ENCODE results near the gene NKX6-2.
"Not testable (repeated sequence)": the region's sequence is repeated elsewhere in the genome, so short reads cannot be mapped to it uniquely, and the experiment has no call there.

Gene NKX6-2

GRCh38 chr10:132752378-132752777 is 33.6 kb downstream of the NKX6-2 start:
- DNase-seq = no peak

DNA sequence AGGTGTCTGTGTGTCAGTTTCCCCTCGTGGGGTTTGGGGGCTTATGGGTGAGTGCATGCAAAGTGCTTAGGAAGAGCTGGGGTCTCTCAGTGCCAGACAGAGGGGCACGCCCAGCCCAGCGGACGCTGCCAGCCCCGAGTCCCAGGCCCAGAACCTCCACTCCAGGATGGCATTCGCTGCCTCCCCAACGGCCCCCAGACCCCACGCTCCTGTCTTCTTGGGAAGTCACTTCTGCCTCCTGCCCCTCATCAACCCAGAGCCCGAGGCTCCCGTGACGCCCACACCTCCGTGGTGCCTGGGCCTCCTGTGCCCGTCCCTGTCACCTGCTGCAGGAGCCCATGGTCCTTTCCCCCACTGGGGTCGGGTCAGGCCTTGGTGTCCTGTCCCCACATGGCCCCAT is 35.0 kb downstream of the NKX6-2 start:
- no peak for DNase-seq

DNA sequence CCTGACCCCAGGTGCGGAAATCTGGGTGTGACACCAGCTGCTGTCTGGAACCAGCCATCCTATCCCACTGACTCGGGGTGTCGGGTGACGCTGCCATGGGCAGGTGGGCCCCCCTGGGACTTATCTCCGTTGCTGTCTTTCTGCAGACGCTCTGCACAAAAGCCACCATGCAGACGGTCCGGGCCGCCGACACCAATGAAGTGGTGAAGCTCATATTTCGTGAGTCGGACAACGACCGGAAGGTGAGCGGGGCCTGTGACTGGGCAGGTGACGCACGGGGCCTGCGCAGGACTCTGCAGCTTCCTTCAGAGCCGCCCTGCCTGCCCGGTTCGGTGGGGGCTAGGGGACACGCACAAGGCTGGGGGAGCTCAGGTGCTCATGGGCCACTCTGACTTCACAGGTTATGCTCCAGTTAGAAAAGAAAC is 36.6 kb downstream of the NKX6-2 start:
- no peak for DNase-seq

DNA sequence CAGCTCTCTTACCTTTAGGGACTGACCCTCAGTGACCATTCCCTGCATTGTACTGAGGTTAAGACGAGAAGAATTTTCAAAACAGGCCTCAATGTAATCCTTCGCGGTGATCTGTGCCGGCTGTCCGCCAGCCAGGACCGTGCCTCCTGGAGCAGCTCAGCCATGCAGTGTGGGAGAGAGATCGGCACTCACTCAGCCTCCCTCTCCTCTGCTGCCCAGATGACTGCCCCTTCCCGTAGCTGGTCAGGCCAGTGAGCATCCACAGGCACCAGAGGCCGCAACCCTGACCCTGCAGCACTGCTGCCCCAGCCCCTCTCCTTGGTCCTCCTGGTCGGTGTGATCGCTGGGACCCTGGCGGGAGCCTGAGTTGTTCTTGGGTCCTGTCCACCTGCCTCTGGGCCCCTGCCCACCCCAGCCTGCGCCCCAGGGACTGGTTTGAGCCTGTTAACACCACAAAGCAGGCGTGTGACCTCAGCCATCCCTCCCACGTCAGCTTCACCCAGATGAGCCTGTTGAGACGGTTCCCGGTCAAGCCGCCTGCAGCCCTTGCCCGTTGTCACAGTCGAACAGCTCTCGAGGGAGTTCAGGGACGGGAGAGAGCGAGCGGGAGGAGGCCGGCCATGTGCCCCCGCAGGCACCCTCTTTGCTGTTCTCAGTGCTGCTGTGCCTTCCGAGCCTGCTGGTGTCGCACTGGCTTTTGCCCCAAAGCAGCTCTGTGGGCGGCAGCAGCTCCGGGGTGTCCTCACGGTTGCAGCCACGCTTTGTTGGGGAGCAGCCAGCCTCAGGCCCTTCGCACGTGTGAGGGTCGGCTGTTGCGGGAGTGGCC is 37.2 kb downstream of the NKX6-2 start:
- DNase-seq = no peak

GRCh38 chr10:132748135-132748534 is 37.8 kb downstream of the NKX6-2 start:
- no peak for DNase-seq

GRCh38 chr10:132746801-132747625 is 38.9 kb downstream of the NKX6-2 start:
- no peak for DNase-seq

- no peak for DNase-seq
These were observed 39.6 kb downstream of the NKX6-2 start for GRCh38 chr10:132746386-132746785.

DNA sequence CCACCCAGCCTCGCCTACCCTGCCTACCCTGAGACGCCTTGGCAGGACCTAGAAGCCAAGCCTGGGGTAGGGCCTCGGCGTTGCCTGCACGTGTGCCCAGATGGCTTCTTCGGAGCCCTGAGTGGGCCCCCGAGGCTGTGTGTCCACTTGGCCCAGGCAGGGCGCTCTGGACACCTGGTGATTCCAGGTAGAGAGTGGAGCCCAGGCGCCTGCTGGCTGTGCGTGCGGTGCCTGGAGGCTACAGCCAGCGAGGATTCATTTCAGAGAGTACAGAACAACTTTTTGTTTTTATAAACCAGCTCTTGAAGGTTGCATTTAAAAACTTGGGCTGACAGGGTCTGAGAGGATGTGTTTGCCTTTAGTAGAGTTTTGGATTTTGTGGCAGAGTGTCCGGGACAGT is 40.0 kb downstream of the NKX6-2 start:
- no peak for DNase-seq

- no peak for DNase-seq
These were observed 40.4 kb downstream of the NKX6-2 start for GRCh38 chr10:132745511-132745910.

DNA sequence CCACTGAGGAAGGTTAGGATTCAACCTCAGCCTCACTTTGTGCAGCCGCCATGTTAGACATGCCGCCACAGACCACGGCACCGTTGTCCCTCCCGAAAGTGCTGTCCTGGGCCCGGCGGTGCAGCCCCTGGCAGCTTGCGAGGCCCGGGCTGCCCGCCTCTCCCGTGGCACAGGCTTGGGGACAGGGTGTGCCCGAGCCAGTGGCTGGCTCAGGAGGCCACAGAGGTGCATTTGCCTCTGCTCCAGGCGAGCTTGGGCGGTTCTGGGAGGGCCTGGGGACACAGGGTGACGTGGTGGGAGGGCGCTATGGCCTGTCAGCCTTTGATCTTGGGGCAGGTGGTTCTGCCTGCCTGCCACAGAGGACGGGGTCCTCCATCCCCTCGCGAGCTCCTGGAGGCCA is 41.1 kb downstream of the NKX6-2 start:
- no peak for DNase-seq

DNA sequence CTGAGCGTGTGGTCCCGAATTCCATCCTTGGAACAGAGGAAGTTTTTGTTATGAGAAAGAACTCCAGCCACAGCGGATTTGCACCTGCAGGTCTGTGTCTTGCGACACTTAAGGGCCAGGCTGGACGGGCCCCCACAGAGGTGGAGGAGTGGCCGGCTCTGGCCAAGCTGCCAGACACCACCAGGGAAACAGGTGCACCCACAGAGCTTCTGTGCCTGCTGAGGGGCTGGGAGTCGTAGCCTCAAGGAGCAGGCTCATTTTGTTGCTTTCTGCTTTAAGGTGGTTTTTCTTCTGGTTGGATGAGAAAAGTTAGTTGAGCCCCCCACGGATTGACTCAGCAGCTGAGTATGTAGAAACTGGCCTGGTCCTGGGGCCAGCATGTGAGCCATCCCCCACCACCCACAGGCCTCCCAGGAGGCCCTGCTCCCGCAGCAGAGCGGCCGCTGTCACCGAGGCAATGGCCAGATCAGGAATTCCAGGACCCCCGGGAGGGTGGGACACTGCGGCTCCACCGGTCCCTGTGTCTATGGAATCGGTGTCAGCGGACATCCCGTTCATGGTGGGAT is 41.9 kb downstream of the NKX6-2 start:
- DNase-seq = no peak

GRCh38 chr10:132743196-132743924 is 42.6 kb downstream of the NKX6-2 start:
- not testable (repeated sequence) for DNase-seq

GRCh38 chr10:132742837-132743194 is 43.1 kb downstream of the NKX6-2 start:
- no peak for DNase-seq

DNA sequence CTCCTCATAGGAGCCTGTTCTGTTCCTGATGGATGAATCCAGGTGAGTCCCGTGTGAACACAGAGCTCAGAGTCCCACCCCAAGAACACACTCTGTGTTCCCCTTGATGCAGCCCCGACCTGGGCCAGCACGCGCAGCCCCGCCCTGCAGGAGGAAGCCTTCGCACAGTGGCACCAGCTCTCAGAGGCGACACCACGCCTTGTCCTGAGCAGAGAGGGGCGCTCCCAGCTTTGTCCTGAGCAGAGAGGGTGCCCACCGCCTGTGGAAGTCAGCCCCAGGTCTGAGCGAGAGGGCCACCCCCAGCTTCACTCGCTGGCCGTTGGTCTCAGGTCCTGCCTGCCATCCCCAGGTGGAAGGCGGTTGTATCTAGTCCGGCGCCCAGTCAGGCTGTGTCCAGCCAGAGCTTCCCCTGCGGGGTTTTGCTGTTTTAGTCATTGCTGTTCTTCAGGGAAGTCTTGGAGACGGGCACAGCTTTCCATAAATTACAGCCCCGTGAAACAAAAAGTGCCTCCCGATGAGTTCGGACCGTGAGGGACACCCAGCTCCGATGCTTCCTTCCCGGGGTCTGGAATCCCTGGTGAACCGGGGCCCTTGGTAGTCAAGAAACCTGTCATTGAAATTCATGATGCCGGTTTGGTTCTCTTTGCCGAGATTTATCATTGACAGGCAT is 43.6 kb downstream of the NKX6-2 start:
- DNase-seq = no peak

DNA sequence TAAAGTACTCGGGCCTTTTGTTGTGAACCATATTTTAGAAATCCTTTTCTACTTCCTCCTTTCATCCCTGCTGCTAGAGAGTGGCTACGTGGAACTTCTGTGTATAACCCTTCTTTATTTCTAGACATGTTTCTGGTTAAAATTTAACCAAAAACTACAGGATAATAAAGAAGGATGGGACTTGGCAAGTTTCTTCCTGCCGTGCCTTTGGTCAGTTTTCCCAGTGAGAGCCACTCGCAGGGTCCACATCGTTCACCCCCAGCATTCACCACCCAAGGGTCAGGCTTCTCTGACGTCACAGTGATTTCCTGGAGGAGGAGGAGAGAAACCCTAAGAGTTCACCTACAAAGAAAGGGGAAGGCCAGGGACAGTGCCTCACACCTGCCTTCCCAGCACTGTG is 45.4 kb downstream of the NKX6-2 start:
- DNase-seq = no peak

DNA sequence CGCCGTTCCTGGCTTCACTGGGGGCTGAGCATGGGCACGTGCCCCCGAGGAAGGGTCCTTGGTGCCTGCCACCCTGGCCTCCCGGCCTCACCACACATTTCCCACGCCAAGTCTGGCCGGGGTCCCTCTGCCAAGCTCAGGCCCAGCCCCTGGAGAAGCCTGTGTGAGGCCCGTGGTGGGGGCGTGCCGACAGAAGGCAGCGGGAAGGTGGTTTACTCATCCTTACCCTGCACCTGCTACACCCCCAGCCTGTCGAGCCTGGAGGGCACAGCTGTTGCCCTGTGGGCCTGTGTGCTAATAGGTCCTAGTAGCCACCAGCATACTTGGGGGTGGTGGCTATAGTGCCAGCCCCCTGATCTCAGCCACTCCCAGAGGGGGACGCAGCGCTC is 46.7 kb downstream of the NKX6-2 start:
- no peak for DNase-seq

DNA sequence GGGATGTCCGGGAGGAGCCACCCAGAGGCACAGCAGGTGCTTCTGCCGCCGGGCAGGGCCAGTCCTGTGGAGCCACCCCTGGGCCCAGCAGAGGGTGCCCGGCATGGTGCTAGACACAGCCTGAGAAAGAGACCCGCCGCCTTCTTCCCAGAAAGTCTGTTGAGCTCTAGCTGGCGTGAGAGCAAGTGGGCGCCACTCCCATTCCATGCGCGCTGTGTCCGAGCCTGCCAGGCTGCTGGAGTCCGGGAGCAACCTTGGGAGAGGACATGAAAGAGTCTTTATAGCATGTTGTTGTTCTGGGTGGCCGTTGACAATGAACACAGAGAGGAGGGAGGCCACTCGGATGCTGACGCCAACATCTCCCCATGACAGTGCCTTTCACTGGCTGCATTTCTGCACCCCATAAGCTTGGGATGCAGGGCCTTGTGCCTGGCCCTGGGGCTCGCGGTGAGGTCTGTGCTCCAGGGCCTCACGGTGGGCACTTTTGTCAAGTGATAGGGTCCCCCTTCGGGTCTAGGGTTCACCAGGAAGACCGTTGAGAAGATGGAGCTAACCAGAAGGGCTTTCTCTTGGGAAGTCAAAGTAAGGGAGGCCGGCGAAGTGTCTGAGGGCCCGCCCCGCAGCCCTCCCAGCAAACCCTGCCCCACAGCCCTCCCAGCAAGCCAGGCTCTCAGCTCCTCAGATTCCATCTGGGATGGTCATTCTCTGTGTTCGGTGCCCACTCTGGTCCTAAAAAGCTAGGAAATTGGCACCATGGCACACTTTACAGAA is 47.3 kb downstream of the NKX6-2 start:
- DNase-seq = no peak

DNA sequence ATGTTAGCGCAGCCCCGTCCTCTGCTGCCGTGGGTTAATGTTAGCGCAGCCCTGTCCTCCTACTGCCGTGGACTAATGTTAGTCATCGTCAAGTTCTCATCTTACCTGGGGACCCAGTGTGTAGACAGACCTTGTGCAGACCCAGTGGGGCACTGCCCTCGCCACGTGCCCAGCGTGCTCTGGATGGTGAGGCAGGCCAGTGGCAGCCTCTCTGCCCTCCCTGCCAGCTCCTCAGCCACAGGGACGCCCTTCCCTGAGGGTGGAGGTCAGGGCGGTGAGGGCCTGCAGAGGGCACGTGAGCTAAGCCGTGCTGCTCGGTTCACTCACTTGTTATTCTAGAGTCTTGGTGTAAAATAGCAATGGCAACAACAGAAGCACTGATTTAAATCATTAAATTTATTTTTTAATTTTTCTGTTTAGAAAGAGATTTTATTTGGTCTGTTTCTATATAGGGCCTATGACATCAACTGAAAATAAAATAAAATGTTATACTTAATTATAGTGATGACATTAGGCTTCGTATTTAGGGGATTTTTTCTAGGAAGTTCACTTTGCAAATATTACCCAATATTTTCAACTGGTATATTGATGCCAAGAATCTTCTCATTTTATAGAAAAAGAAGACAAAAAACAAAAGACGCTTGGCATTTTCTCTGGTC is 48.4 kb downstream of the NKX6-2 start:
- no peak for DNase-seq

- DNase-seq = no peak
These were observed 50.0 kb downstream of the NKX6-2 start for GRCh38 chr10:132735923-132736391.

DNA sequence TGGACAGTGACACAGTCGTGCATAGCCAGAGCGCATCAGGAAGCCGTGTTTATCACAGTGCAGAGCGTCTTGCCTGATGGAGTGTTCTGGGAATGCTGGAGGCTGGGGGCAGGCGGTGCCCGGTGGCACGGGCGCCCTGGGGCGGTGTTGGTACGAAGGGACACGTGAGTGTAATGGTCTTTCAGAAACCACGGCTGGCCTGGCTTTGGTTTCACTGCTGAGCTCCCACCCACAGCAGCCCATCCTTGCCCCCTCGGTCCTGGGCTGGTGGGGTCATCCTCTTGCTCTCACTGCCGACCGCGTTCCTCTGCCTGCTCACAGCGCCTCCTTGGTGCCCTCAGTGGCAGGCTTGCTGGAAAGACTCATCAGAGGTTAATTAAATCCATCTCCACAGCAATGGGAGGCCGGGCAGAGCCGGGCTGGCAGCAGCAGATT is 50.6 kb downstream of the NKX6-2 start:
- DNase-seq = no peak

- DNase-seq = no peak
These were observed 52.0 kb downstream of the NKX6-2 start for GRCh38 chr10:132733926-132734325.

Data from activated naive CD4-positive, alpha-beta T cell treated with Interleukin-2 at 50 U/mL for 16 hours (primary cell).